ENCODE measurements around the gene DROSHA. TPM values are rescaled to one million over a fixed set of nuclear protein-coding genes. Genes with fewer than 3 reads are reported as not detected.

Gene DROSHA
- total and polyA plus RNA-seq, 10 of the 15 experiments (the other 5 are each of a cell fraction or from before 2014, with no cell fraction given), result 27.9 to 55.0 (median 37.6) TPM

GRCh38 chr5:31553863-31554262 lies 22.0 kb upstream of the DROSHA start (continued):
- no peak for TF ChIP-seq ZNF592 (IDR thresholded peaks at IDR 0.05)
- no peak for TF ChIP-seq E2F8 (IDR thresholded peaks at IDR 0.05; ENCODE audit: low read depth, partially characterized antibody)
- no peak for TF ChIP-seq BCL11A (IDR thresholded peaks at IDR 0.05; ENCODE audit: low read depth, low read length)
- TF ChIP-seq NR2C1 (IDR thresholded peaks at IDR 0.05), result no peak
- no peak for TF ChIP-seq DPF2 (IDR thresholded peaks at IDR 0.05)
- TF ChIP-seq HSF1 (IDR thresholded peaks at IDR 0.05; ENCODE audit: low read depth, low read length), result no peak
